Islet of Langerhans (tissue), 1 donor: ENCODE results near the gene LRRFIP2.
A peak's percentile ranks its signal among the peaks of the same experiment; 100 is the strongest.
"Not testable (repeated sequence)": the region's sequence is repeated elsewhere in the genome, so short reads cannot be mapped to it uniquely, and the experiment has no call there.

Source experiments
- FAIRE-seq: peaks from one replicate; lab custom pipeline; 2011; peaks lifted over from hg19 to GRCh38; lab: Jason Lieb, UNC

Gene LRRFIP2

DNA sequence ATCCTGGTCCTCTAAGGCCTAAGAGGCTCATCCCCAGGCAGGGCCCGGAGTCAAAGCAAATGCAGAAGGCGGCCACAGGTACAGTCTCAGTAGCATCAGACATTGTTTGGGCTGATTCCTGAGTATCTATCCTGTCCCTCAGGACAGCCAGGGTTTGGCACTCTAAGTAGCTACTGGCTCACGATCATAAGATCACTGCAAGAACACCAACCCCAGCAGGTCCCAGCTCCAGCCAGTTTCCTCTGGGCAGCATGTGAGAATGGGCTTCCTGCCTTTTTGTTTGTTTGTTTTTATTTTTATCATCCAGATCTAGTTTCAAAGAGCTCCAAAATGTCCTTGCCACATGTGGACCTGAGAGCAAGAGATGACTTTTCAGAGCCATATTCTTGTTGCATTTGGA is 32.7 kb downstream of the LRRFIP2 start:
- no peak for FAIRE-seq

- no peak for FAIRE-seq
Measured at GRCh38 chr3:37140899-37141541, 33.4 kb downstream of the LRRFIP2 start.

GRCh38 chr3:37139567-37140052 is 34.8 kb downstream of the LRRFIP2 start:
- no peak for FAIRE-seq

DNA sequence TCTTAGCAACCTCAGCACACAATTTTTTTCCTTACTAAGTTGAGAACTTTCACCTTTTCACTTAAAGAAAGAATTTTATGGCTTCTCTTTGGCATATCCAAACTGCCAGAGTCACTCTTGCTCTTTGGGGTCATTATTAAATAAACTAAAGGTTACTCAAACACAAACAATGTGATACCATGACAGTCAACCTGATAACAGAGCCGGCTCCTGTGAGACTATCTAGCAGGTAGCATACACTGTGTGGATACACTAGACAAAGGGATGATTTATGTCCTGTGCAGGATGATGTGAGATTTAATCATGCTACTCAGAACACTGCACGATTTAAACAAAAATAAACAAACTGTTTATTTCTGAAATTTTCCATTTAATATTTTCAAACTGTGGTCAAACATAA is 35.6 kb downstream of the LRRFIP2 start:
- no peak for FAIRE-seq

- FAIRE-seq = no peak
Measured at GRCh38 chr3:37137516-37137915, 36.9 kb downstream of the LRRFIP2 start.

DNA sequence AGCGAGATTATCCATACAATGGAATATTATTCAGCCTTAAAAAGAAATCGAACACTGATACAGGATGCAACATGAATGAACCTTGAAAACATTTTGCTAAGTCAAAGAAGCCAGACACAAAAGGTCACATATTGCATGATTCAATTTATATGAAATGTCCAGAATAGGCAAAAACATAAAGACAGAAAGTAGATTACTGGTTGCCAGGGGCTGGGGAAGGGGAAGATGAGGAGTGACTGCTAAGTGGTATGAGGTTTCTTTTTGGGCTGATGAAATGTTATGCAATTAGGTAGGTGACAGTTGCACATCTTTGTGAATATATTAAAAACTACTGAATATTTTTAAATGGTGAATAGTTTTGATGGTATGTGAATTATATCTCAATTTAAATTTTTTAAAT is 38.3 kb downstream of the LRRFIP2 start:
- no peak for FAIRE-seq

DNA sequence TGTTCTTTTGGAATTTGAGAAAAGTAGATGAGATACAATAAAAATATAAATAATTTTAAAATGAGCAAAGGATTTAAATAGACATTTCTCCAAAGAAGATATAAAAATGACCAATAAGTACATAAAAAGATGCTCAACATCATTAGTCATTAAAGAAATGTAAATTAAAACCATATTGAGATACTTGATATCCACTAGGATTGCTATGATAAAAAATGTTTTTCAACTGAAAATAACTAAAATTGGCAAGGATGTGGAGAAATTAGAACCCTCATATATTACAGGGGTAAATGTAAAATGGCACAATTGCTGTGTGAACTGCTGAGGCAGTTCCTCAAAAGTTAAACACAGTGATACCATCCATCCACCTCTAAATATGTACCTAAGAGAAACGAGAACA is 38.8 kb downstream of the LRRFIP2 start:
- no peak for FAIRE-seq

GRCh38 chr3:37132334-37132733 is 42.0 kb downstream of the LRRFIP2 start:
- no peak for FAIRE-seq

GRCh38 chr3:37131860-37132144 is 42.6 kb downstream of the LRRFIP2 start:
- no peak for FAIRE-seq

- FAIRE-seq = no peak
Measured at GRCh38 chr3:37130984-37131859, 43.2 kb downstream of the LRRFIP2 start.

DNA sequence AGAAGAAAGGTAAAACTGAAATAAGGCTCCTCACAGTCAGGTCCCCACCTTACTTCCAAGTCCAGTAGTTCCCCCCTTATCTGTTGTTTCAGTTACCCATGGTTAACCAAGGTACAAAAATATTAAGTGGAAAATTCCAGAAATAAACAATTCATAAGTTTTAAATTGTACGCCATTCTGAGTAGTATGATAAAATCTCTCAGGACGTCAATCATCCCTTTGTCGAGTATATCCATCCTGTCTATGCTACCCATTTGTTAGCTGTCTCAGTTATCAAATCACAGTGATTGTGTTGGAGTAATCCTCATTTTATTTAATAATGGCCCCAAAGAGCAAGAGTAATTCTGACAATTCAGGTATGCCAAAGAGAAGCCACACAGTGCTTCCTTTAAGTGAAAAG is 43.9 kb downstream of the LRRFIP2 start:
- no peak for FAIRE-seq

DNA sequence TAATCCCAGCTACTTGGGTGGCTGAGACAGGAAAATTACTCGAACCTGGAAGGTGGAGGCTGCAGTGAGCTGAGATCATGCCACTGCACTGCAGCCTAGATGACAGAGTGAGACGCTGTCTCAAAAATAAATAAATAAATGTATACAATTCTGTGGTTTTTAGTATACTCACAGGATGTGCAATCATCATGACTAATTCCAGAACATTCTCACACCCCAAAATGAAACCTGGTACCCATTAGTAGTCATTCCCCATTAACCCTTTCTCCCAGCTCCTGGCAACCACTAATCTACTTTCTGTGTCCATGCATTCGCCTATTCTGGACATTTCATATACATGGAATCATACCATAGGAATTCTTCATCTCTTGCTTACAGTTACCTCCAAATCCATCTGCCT is 44.5 kb downstream of the LRRFIP2 start:
- no peak for FAIRE-seq

DNA sequence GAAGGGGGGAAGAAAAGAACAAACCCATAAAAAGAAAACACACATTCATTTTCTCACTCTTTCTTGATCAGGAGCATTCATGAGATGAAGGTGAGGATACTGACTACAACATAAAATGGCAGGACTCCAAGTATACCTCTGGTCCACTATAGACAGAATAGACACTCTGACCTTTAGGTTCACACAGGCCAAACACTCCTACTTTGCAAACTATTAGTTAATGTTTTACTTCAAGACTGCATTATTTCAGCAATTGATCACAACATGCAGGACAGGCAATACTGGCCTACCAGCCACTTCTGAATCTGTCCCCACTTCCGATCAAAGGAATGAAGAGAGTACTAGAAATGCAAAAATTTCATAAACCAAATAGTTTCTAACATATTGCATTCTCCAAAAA is 47.0 kb downstream of the LRRFIP2 start:
- FAIRE-seq = no peak

DNA sequence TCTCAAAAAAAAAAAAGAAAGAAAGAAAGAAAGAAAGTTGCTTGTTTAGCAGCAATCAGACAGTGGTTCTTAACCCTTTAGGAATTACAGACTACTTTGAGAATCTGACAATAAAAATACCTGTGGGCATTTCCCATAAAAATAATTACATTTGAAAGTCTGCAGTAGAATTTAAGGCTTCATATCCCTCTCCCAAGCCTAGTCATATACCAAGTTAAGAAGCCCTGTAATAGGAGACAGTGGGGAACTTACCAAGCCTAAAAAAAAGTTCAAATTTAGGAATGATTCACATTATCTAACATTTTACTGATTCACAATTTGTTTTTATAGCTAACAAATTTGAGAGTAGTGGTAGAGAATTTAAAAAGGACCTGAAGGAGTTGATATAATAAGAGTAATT is 47.5 kb downstream of the LRRFIP2 start:
- no peak for FAIRE-seq

DNA sequence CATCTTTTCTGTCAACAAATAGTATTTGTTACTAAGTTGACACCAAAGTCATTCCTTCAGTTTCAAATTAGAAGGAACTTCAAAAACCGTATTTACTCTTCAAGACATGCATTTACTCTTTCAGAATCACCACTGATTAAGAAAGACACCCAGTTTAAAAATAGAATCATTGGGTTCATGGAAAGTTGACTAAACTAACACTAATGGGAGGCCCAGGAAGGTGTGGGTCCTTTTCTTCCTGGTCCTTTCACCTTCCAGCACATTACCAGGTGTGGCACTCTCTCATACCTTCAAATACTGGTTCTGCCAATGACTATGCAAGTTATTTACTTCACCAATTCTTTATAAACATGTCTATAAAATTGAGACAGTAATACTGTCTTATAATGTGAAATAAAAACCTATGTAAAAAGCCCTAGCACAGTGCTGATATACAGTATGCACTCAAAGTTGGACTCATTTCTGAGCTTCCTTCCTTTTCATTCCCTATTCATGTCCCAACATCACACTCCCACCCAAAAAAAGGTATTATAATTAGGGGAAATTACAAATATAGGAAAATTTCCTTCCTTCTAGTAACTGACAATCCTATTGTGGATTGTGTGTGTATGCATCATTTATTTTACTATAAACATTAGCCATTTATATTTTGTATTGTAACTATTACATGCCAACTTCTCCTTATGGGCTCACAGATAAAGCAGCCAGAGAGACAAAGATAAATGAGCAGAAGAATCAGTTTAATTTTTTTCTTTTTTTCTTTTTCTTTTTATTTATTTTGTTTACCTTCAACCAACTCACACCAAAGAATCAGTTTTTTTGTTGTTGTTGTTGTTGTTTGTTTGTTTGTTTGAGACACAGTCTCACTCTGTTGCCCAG is 48.9 kb downstream of the LRRFIP2 start:
- FAIRE-seq = no peak

GRCh38 chr3:37124435-37124834 is 49.9 kb downstream of the LRRFIP2 start:
- peak; percentile 24 for FAIRE-seq

GRCh38 chr3:37123292-37123691 is 51.1 kb downstream of the LRRFIP2 start:
- FAIRE-seq = no peak

- not testable (repeated sequence) for FAIRE-seq
Measured at GRCh38 chr3:37122069-37122468, 52.3 kb downstream of the LRRFIP2 start.

DNA sequence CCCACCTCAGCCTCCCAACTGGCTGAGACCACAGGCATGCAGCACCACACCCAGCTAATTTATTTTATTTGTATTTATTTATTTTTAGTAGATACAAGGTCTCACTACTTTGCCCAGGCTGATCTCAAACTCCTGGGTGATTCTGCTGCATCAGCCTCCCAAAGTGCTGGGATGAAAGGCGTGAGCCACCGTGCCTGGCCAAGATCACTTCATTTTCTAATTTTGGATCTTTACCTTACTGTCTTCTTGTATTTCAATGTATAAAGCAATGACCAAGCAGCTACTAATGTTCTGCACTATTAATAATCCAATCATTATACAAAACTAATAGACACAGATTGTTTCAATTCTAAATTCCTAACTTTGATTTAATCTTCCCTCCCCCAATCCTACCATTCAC is 56.2 kb downstream of the LRRFIP2 start:
- FAIRE-seq = no peak

DNA sequence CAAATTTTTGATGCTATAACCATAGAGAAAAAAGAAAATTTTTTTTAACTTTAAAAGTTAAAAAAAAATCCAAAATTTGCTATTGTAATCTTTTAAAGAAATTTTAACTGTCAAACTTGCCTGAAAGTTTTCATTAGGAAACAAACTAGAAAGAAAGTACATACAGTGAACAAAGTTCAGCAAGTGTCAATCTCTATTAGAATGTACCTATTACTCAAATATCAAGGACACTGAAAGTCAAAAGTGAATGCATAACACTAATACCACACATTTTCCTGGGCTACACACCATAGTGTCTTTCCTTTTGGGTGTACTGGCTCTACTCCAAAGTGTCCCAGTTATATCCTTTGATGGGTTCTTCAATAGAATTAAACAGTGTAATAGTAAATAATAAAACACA is 56.8 kb downstream of the LRRFIP2 start:
- no peak for FAIRE-seq

DNA sequence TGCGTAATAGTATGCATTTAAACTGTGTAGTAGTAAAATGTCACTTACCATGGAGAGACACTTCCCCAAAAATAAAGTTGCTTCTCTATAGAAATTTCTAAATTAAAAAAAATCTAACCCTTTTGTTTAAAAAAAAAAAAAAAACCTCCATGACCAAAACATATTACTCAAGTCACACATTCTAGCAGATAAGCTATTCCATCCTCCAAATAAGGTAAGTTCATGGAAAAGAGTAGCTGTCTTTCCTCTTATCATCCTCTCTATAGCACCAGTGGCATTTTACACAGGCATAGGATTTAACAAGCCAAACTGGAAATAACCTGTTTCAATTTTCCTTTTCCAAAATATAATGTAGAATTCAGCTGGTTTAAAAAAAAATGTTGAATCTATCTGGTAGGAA is 57.4 kb downstream of the LRRFIP2 start:
- no peak for FAIRE-seq

GRCh38 chr3:37115446-37115845 is 58.9 kb downstream of the LRRFIP2 start:
- FAIRE-seq = no peak
